ENCODE data around the gene TEX51. TPM values are rescaled to one million over a fixed set of nuclear protein-coding genes. Genes with fewer than 3 reads are reported as not detected.

The TEX51 gene
- total and polyA plus RNA-seq, 8 donors: not detected

GRCh38 chr2:126882736-126883665 lies 15.7 kb upstream of the TEX51 start:
- ATAC-seq: no peak
- Histone ChIP-seq H3K9me3 (no peaks in the 10 kb centered on the region), H3K4me3 (no peak overlapping the region), H3K27me3 (no peaks in the 10 kb centered on the region), H3K36me3 (no peaks in the 10 kb centered on the region), H3K27ac (no peak overlapping the region), H3K4me1 (no peaks in the 10 kb centered on the region)
- 69 to 72% methylated on average over 7 of the region's 7 CpGs for WGBS, 2 donors
- intact Hi-C loops (cut with DNase I): no loop called here
- no peak for FAIRE-seq
- DNase-seq: no peak
- no peak for TF ChIP-seq CTCF (IDR thresholded peaks at IDR 0.05)

- H3K27ac ChIP-seq: no peak overlapping the region
- H3K27me3 ChIP-seq: no peaks in the 10 kb centered on the region
- intact Hi-C loops (cut with DNase I): no loop called here
- no peak for TF ChIP-seq CTCF (IDR thresholded peaks at IDR 0.05)
- H3K4me3 ChIP-seq: no peak overlapping the region
- FAIRE-seq: no peak
- no peak for ATAC-seq
- no peak for DNase-seq
- H3K4me1 ChIP-seq: no peaks in the 10 kb centered on the region
- no peaks in the 10 kb centered on the region for H3K9me3 ChIP-seq
- no peaks in the 10 kb centered on the region for H3K36me3 ChIP-seq
- 80 to 89% methylated on average over 6 of the region's 6 CpGs for WGBS, 2 donors
These were observed 15.0 kb upstream of the TEX51 start for GRCh38 chr2:126883666-126884040.

GRCh38 chr2:126884861-126885750 lies 13.6 kb upstream of the TEX51 start:
- FAIRE-seq (no peak), ATAC-seq (no peak), DNase-seq (no peak)
- Histone ChIP-seq H3K27ac (no peak overlapping the region), H3K27me3 (no peaks in the 10 kb centered on the region), H3K4me3 (no peak overlapping the region), H3K4me1 (no peaks in the 10 kb centered on the region), H3K9me3 (no peaks in the 10 kb centered on the region), H3K36me3 (no peaks in the 10 kb centered on the region)
- intact Hi-C loops (cut with DNase I): no loop called here
- TF ChIP-seq CTCF (IDR thresholded peaks at IDR 0.05): no peak
- WGBS, 2 donors: 72 to 78% methylated on average over 21 of the region's 21 CpGs

- Histone ChIP-seq H3K9me3 (no peaks in the 10 kb centered on the region), H3K27ac (no peak overlapping the region), H3K4me3 (peak overlapping the region in 2 of 4 donors; percentile 33 to 37), H3K36me3 (no peaks in the 10 kb centered on the region), H3K27me3 (no peaks in the 10 kb centered on the region), H3K4me1 (no peaks in the 10 kb centered on the region)
- DNase-seq: peak in 1 of 6 donors; percentile 24
- intact Hi-C loops (cut with DNase I): no loop called here
- 48 to 50% methylated on average over 16 to 18 of the region's 18 CpGs for WGBS, 2 donors
- TF ChIP-seq CTCF (IDR thresholded peaks at IDR 0.05): no peak
- no peak for FAIRE-seq
- peak; percentile 7 to 58 (median 50) for ATAC-seq
These were observed 12.9 kb upstream of the TEX51 start for GRCh38 chr2:126885751-126886210.

Data from pancreas (tissue), 10 donors.